MM.1S (cell line): Measurements from ENCODE around the gene TNFRSF8.

ENCODE experiments used
- EZH2 ChIP-seq: fragments of 300-600 bp; sonication (generic); optimal IDR thresholded peaks from 2 replicates; pipeline ENCODE3; 2017; ENCODE audit warnings: low read depth, mild to moderate bottlenecking, antibody characterized with exemption, low read length, mixed read lengths
- TF ChIP-seq, protein P1 (sequence below): fragments of 300-600 bp; sonication (generic); IDR thresholded peaks from 2 replicates; pipeline ENCODE4 v1.5.1; 2016; ENCODE audit warnings: antibody characterized with exemption, low read length, mixed read lengths

DNA sequence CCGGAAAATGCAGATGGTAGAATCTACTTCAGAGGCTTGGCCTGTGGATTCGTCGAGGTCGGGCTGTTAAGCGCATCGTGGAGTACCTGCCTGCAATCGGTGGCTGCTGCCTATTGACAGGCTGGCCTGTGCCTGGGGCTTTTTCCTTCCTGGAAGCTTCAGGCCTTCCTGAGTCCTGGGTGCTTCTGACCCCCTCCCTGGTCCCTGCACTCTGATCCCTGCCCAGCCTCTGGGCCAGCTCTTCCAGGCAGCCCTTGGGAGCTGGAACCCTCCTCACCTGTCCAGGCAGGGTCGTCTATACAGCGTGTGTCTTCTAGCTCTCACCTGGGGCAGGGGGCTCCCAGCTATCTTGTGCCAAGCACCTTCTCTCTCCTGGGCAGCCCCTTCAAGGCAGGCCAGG lies 63.7 kb downstream of the TNFRSF8 start:
- TF ChIP-seq, protein P1, sequence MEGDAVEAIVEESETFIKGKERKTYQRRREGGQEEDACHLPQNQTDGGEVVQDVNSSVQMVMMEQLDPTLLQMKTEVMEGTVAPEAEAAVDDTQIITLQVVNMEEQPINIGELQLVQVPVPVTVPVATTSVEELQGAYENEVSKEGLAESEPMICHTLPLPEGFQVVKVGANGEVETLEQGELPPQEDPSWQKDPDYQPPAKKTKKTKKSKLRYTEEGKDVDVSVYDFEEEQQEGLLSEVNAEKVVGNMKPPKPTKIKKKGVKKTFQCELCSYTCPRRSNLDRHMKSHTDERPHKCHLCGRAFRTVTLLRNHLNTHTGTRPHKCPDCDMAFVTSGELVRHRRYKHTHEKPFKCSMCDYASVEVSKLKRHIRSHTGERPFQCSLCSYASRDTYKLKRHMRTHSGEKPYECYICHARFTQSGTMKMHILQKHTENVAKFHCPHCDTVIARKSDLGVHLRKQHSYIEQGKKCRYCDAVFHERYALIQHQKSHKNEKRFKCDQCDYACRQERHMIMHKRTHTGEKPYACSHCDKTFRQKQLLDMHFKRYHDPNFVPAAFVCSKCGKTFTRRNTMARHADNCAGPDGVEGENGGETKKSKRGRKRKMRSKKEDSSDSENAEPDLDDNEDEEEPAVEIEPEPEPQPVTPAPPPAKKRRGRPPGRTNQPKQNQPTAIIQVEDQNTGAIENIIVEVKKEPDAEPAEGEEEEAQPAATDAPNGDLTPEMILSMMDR = no peak
- no peak for TF ChIP-seq EZH2
